Measurements from ENCODE around the gene SLC17A2.

The SLC17A2 gene

DNA sequence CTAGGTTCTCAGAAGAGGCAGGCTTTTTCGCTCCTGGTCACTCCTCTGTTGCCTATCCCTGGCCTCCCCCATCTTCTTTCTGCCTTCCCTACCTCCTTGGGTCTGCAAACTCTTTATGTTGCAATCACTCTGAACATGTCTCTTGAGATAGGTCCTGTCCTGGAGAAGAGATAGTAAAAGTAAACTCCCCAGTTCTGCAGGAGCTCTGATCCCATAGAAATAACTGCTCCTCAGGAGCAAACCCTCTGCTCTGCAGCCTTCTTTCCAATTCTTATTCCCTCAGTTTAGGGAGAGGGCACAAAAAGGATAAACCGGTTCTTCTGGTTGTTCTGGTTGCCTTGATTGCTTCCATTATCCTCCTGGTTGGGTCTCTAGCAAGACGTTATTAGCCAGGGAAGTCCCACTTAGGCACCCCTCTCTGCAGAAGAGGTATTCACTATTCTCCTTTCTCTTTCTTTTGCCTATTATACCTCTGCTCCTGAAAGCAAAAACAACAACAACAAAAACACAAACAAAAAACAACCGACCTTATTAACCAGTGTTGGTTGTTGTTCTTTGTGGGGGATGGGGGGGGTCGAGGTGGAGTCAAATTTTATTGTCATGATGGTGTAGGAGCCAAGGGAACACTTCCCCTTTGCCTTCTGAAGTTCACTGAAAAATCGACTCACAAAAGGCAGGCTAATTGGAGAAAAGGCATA, 33.1 kb upstream of the SLC17A2 start:
- DNase-seq (ENCODE audit: insufficient read length, low spot score): no peak
- no peak for FAIRE-seq
- TF ChIP-seq SPI1 (IDR thresholded peaks at IDR 0.05; ENCODE audit: low read depth, low read length) (peak; percentile 79), POLR2AphosphoS5 (IDR thresholded peaks at IDR 0.05; ENCODE audit: low read depth, low read length) (no peak), POLR2A (IDR thresholded peaks at IDR 0.05; ENCODE audit: low read depth, low read length) (no peak)

DNA sequence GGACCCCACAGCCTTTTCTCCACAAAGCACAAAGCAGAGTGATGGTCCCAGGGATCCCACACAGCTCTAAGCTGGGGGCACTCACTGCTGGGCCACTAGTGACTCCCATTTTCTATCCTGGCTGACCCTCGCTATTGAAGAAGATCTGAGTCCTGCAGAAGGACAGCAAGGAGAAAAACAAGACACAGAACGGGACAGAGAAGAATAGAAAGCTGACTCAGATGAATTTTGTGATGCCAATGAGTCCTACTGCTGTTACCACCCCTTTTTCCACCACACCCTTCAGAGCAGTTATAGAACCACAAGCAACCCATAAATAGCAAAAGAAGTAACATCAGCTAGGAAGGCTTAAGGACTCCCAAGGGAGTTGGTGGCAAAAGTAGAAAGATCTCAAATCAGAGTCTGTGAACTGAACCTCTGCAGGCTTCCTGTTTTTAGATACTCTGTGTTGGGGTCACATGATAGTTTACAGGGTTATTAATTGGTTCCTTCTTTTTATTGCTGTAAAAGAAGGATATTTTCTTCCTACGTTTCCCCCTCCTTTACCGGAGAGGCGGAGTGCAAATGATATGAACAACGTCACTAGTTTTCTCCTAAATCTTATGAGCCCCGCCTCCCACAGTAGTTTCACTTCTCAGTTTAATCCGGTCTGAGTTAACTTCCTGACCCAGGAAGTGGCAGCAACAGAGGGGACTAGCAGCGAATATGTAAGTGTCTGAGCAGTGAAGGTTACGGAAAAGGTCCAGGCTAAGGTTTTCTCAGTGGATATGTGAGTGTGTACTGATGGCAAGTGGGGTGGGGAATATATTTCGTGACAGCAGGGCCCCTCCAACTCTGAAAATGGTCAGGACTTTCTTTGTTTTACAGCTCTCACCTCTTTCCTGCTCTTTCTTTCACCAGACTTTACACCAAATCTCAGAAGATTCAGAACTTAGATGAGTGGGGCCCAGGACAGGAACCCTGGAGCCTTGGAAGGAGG, 31.9 kb upstream of the SLC17A2 start, which contains the start of gene TRIM38:
Gene TRIM38, plus strand, starts transcription at position 654 of the 979 bp plus-strand sequence. CDS start 3,721 bp downstream, outside the sequence.
- TF ChIP-seq POLR2AphosphoS5 (IDR thresholded peaks at IDR 0.05; ENCODE audit: low read depth, low read length) (peak; percentile 97), TAF1 (IDR thresholded peaks at IDR 0.05; ENCODE audit: low read depth, low read length) (peak; percentile 94), PAX5 (IDR thresholded peaks at IDR 0.05; ENCODE audit: insufficient read depth, low read length, severe bottlenecking) (no peak), POU2F2 (IDR thresholded peaks at IDR 0.05; ENCODE audit: low read depth, low read length) (peak; percentile 73; the same call in 1 of the 2 replicates), SPI1 (IDR thresholded peaks at IDR 0.05; ENCODE audit: low read depth, low read length) (peak; percentile 92), POLR2A (IDR thresholded peaks at IDR 0.05; ENCODE audit: low read depth, low read length) (peak; percentile 98)
- peak; percentile 76 for FAIRE-seq
- peak; percentile 42 for DNase-seq (ENCODE audit: insufficient read length, low spot score)

DNA sequence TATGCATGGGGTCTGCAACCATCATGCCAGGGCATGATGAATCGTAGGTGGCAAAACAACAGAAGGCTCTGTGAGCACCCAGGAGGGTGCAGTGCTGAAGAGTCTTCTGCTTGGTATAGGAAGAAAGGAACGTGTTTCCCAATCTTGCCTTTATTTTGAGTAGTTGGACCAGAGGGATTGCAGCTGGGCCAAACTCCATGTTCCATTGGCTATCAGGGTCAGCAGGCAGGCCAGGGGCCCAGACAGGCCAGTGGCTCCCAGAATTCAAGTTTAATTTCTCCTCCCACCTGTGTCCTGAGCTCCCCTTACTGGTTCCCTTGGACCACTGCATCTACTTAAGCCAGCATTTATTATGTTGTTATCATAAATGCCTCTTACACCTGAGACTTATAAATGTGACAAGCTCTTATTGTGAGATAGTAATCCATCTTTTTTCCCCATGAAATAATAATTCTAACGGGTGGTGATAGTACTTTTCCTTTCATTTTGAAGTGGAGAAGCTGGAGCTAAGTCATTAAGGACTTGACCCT, 31.2 kb upstream of the SLC17A2 start:
- TF ChIP-seq TAF1 (IDR thresholded peaks at IDR 0.05; ENCODE audit: low read depth, low read length) (no peak), SPI1 (IDR thresholded peaks at IDR 0.05; ENCODE audit: low read depth, low read length) (no peak), POLR2AphosphoS5 (IDR thresholded peaks at IDR 0.05; ENCODE audit: low read depth, low read length) (no peak), POU2F2 (IDR thresholded peaks at IDR 0.05; ENCODE audit: low read depth, low read length) (no peak), POLR2A (IDR thresholded peaks at IDR 0.05; ENCODE audit: low read depth, low read length) (no peak), PAX5 (IDR thresholded peaks at IDR 0.05; ENCODE audit: insufficient read depth, low read length, severe bottlenecking) (no peak)
- FAIRE-seq (no peak), DNase-seq (ENCODE audit: insufficient read length, low spot score) (no peak)

DNA sequence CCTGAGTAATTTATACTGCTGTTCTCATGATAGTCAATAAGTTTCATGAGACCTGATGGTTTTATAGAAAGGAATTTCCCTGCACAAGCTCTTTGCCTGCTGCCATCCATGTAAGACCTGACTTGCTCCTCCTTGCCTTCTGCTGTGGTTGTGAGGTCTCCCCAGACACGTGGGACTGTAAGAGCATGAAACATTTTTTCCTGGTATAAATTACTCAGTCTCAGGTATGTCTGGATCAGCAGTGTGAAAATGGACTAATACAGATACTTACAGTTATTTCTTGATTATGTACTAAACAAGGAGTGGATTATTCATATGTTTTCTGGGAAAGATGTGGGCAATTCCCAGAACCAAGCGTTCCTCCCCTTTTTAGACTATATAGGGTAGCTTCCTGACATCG, 30.2 kb upstream of the SLC17A2 start:
- TF ChIP-seq POU2F2 (IDR thresholded peaks at IDR 0.05; ENCODE audit: low read depth, low read length) (no peak), SPI1 (IDR thresholded peaks at IDR 0.05; ENCODE audit: low read depth, low read length) (no peak), PAX5 (IDR thresholded peaks at IDR 0.05; ENCODE audit: insufficient read depth, low read length, severe bottlenecking) (no peak)
- FAIRE-seq: no peak
- no peak for DNase-seq (ENCODE audit: insufficient read length, low spot score)

DNA sequence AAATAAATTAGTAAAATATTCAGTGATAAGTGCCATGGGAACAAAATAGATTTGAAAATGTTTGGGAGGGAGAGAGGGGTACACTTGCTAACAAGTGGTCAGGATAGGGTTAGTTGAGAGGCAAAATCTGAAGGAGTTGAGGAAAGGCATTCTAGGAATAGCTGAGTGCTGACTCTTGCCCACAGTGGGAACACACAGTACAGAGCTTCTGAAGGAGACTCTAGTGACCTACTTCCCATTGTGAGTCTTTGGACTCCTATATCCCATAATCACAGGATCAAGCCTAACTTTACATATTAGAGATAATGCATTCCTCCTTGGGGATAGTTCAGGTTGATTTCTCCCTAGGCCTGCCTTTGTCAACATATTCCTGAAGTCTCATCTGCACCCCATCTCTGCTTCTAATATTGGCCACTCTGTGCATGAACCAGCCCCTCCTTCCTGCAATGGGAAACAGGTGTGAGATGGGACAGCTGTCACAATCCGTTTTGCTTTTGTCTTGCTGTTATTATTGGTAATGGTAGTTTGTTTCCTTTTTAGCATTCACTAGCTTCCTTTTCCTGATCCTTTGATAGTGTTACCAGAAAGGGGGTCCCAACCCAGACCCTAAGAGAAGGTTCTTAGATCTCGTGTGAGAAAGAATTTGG, 29.5 kb upstream of the SLC17A2 start:
- no peak for FAIRE-seq
- no peak for DNase-seq (ENCODE audit: insufficient read length, low spot score)
- TF ChIP-seq SPI1 (IDR thresholded peaks at IDR 0.05; ENCODE audit: low read depth, low read length) (no peak), POU2F2 (IDR thresholded peaks at IDR 0.05; ENCODE audit: low read depth, low read length) (no peak), POLR2AphosphoS5 (IDR thresholded peaks at IDR 0.05; ENCODE audit: low read depth, low read length) (no peak), PAX5 (IDR thresholded peaks at IDR 0.05; ENCODE audit: insufficient read depth, low read length, severe bottlenecking) (no peak), POLR2A (IDR thresholded peaks at IDR 0.05; ENCODE audit: low read depth, low read length) (no peak), TAF1 (IDR thresholded peaks at IDR 0.05; ENCODE audit: low read depth, low read length) (no peak)

DNA sequence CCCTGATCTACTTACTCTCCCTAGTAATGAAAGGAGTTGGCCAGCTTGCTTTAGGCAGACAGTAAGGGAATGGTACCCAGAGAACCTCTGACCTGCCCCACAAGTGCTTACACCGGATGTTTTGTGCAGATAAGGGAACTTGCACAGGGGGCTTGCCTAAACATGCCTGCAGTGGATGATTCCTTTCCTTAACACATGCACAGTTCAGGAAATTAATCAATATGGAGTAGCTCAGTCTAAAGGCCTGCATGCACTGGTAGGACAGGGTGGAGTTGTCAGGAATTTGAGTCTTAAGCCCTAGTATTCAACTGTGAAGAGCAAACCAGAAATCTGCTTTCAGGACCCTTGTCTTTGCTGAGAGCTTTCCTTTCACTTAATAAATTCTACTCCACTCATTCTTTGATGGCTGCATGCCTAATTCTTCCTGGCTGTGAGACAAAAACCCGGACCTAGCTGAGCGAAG, 28.2 kb upstream of the SLC17A2 start:
- no peak for TF ChIP-seq SPI1 (IDR thresholded peaks at IDR 0.05; ENCODE audit: low read depth, low read length)
- DNase-seq (ENCODE audit: insufficient read length, low spot score): no peak
- no peak for FAIRE-seq

DNA sequence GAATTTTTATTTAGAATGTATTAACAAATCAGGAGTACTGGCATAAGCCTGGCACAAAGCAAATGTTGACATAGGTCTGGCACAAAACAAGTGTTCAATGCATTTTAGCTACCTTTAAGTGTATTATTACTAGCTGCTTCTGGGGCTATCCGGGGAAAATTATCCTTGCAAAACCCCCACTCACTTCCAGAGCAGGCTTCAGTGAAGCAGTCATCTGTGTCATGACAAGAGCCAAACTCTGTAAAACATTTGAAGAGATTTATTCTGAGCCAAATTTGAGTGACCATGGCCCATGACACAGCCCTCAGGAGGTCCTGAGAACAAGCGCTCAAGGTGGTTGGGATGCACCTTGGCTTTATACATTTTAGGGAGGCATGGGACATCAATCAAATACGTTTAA, 25.7 kb upstream of the SLC17A2 start:
- TF ChIP-seq PAX5 (IDR thresholded peaks at IDR 0.05; ENCODE audit: insufficient read depth, low read length, severe bottlenecking) (no peak), SPI1 (IDR thresholded peaks at IDR 0.05; ENCODE audit: low read depth, low read length) (no peak)
- no peak for FAIRE-seq
- DNase-seq (ENCODE audit: insufficient read length, low spot score): no peak

DNA sequence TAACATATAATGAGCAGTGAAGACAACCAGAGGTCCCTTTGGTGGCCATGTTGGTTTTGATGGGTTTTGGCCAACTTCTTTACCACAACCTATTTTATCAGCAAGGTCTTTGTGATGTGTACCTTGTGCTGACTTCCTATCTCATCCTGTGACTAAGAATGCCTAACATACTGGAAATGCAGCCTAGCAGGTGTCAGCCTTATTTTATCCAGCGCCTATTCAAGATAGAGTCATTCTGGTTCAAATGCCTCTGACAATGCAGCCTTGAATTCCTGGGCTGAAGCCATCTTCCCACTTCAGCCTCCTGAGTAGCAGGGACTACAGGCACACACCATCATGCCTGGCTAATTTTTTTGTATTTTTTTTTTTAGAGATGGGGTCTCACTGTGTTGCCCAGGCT, 24.3 kb upstream of the SLC17A2 start:
- FAIRE-seq (no peak), DNase-seq (ENCODE audit: insufficient read length, low spot score) (no peak)
- no peak for TF ChIP-seq POU2F2 (IDR thresholded peaks at IDR 0.05; ENCODE audit: low read depth, low read length)
- no peak for TF ChIP-seq TAF1 (IDR thresholded peaks at IDR 0.05; ENCODE audit: low read depth, low read length)
- TF ChIP-seq POLR2A (IDR thresholded peaks at IDR 0.05; ENCODE audit: low read depth, low read length): no peak
- TF ChIP-seq SPI1 (IDR thresholded peaks at IDR 0.05; ENCODE audit: low read depth, low read length): no peak
- no peak for TF ChIP-seq POLR2AphosphoS5 (IDR thresholded peaks at IDR 0.05; ENCODE audit: low read depth, low read length)
- TF ChIP-seq PAX5 (IDR thresholded peaks at IDR 0.05; ENCODE audit: insufficient read depth, low read length, severe bottlenecking): no peak

DNA sequence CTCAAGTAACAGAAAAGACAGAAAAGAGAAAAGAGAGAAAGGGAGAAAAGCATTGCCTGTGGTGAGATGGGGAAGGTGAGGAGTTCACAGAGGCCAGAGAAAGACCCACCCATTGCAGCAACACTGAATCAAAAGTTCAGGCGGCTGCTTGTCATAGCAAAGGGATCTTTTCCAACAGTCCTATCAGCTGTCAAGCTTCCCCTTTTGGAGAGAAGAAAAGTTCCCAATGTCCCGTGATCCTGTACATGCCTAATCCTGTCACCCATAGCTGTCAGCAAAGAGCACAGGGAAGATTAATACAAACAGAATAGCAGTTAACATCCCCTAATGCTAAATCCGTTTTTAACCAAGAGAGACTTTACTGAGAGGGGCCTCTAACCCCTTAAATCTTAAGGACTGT, 23.2 kb upstream of the SLC17A2 start:
- TF ChIP-seq POLR2A (IDR thresholded peaks at IDR 0.05; ENCODE audit: low read depth, low read length) (no peak), PAX5 (IDR thresholded peaks at IDR 0.05; ENCODE audit: insufficient read depth, low read length, severe bottlenecking) (no peak), POLR2AphosphoS5 (IDR thresholded peaks at IDR 0.05; ENCODE audit: low read depth, low read length) (no peak), SPI1 (IDR thresholded peaks at IDR 0.05; ENCODE audit: low read depth, low read length) (no peak), TAF1 (IDR thresholded peaks at IDR 0.05; ENCODE audit: low read depth, low read length) (no peak), POU2F2 (IDR thresholded peaks at IDR 0.05; ENCODE audit: low read depth, low read length) (no peak)
- DNase-seq (ENCODE audit: insufficient read length, low spot score): no peak
- no peak for FAIRE-seq

Data from GM12891 (cell line).